Bronchial epithelial cell (primary cell): ENCODE measurements around the gene EEF1AKMT2. TPM values are rescaled to one million over a fixed set of nuclear protein-coding genes. Genes with fewer than 3 reads are reported as not detected.
A peak's percentile ranks its signal among the peaks of the same experiment; 100 is the strongest.

Experiments
- DNase-seq: peaks from one replicate; pipeline ENCODE4 v3.0.0-alpha.2; 2010; ENCODE audit warnings: low read depth
- FAIRE-seq: peaks from 2 replicates; lab custom pipeline; 2011; peaks lifted over from hg19 to GRCh38; lab: Jason Lieb, UNC
- H3K27me3 ChIP-seq: 2 replicates; pipeline ENCODE4 v1.5.1; 2011; ENCODE audit warnings: low read length; ENCODE audit not compliant: control insufficient read depth, insufficient read depth
- H3K36me3 ChIP-seq: 2 replicates; pipeline ENCODE4 v1.5.1; 2011; ENCODE audit warnings: low read length; ENCODE audit not compliant: control insufficient read depth, insufficient read depth
- H3K4me3 ChIP-seq: 2 replicates; pipeline ENCODE4 v1.5.1; 2011; ENCODE audit warnings: mild to moderate bottlenecking, low read depth, low read length, control low read depth
- total RNA-seq: library from RNA; depleted of rRNA; stranded (reverse); fragments of >200 nt; gene quantifications from 2 replicates; pipeline ENCODE4 v1.2.1, GENCODE V29; 2014
- TF ChIP-seq, protein P1 (sequence below): IDR thresholded peaks from 2 replicates; pipeline ENCODE4 v1.5.1; 2011; ENCODE audit warnings: mild to moderate bottlenecking, moderate library complexity, low read length, control low read depth, inconsistent platforms; ENCODE audit not compliant: insufficient read depth, severe bottlenecking

The EEF1AKMT2 gene
- total RNA-seq, 1 donor from 2014 or later, result 21.1 TPM

- TF ChIP-seq, protein P1, sequence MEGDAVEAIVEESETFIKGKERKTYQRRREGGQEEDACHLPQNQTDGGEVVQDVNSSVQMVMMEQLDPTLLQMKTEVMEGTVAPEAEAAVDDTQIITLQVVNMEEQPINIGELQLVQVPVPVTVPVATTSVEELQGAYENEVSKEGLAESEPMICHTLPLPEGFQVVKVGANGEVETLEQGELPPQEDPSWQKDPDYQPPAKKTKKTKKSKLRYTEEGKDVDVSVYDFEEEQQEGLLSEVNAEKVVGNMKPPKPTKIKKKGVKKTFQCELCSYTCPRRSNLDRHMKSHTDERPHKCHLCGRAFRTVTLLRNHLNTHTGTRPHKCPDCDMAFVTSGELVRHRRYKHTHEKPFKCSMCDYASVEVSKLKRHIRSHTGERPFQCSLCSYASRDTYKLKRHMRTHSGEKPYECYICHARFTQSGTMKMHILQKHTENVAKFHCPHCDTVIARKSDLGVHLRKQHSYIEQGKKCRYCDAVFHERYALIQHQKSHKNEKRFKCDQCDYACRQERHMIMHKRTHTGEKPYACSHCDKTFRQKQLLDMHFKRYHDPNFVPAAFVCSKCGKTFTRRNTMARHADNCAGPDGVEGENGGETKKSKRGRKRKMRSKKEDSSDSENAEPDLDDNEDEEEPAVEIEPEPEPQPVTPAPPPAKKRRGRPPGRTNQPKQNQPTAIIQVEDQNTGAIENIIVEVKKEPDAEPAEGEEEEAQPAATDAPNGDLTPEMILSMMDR, result no peak
- Histone ChIP-seq H3K27me3 (no peaks in the 10 kb centered on the region), H3K36me3 (no peaks in the 10 kb centered on the region), H3K4me3 (peak overlapping the region; percentile 67)
- DNase-seq (peak; percentile 13), FAIRE-seq (no peak)
These were observed 49.7 kb downstream of the EEF1AKMT2 start for GRCh38 chr10:124741922-124742412.

DNA sequence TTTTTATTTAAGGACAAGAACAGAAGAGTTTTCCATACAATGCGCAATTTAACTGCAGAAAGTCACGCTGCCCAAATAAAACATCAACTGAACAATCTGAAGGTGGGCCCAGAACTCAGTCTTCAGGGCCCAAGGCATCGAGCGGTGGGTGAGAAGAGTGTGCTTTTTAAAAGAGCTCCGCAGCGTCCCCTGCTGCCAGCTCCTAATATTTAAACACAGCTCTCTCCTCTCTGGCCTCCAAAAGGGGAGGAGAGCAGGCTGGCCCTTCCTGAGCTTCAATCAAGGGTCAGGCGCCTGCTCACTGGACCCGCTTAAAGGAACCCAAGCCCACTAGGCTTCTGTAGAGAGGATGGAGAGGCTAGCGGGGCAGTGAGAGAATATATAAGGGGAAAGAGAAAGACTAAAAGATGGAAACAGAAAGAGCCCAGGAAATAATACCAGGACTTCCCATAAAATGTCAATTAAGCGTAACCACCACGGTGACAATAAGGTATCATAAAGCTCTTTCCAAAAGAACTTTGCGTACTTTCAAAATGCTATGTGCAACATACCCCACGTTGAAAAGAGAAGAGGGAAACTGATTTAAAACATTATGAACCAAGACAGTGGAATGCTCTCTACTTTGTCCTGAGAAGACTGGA is 50.3 kb downstream of the EEF1AKMT2 start:
- H3K4me3 ChIP-seq, result peak overlapping the region; percentile 13
- H3K27me3 ChIP-seq, result no peaks in the 10 kb centered on the region
- no peaks in the 10 kb centered on the region for H3K36me3 ChIP-seq
- peak; percentile 71 for DNase-seq
- no peak for FAIRE-seq
- TF ChIP-seq, protein P1, result peak; percentile 91

GRCh38 chr10:124740369-124741280 is 51.1 kb downstream of the EEF1AKMT2 start:
- TF ChIP-seq, protein P1, result no peak
- no peaks in the 10 kb centered on the region for H3K27me3 ChIP-seq
- DNase-seq (peak; percentile 95), FAIRE-seq (no peak)
- peak overlapping the region; percentile 13 for H3K4me3 ChIP-seq
- no peaks in the 10 kb centered on the region for H3K36me3 ChIP-seq

DNA sequence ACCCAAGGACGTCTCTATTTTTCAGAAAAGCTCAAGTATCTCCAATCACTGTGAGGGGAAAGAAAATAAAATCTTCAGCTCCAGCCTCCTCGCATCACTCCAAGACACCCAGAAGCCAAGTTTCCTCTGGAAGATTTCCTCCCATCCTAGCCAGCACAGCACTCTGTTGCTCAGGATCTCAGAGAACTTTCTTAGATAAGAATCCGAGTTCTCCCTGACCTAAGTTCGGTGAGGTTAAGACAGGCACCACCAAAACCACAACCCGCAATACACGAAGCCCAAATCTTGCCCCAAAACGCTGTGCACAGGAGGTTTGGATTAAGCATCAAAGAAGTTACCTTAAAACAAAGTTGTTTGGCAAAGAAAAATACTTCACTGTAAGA is 51.7 kb downstream of the EEF1AKMT2 start:
- TF ChIP-seq, protein P1, result no peak
- Histone ChIP-seq H3K4me3 (no peak overlapping the region), H3K36me3 (no peaks in the 10 kb centered on the region), H3K27me3 (no peaks in the 10 kb centered on the region)
- DNase-seq, result no peak
- FAIRE-seq, result no peak

DNA sequence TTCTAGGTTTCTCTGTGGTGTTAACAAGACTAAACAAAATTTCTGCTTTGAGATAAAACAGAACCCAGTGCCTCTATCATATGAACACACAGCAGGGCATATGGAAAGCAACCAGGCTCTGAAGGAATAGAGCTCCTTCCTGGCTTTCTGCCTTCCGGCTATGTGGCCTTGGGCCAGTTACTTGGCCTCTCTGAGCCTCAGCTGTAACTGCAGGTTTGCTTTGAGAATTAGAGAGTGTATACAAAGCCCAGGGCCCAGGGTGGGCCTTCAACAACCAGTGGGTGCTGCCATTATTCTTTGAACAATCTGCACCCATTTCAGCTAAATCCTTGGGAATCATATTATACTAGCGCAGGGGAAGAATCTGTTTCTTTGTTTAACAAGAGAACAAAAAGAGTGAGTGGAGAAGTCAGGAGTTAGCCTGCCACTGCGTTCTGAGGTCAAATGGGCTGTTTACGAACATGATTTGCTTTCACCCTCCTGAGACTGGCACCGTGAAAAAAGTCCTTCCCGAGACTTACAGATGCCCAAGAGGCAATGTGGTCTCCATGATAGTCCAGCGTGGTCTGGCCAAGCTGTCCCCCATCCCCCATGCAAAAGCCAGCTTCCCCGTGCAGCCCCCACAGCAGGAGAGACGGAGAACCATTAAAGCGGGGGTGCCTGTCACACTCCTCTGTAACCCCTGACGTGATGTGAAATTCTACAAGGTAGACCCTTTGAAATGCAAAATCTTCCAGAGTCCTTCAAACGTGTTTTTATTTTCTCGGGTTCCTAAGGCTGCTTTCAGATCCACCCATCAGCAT is 52.4 kb downstream of the EEF1AKMT2 start:
- TF ChIP-seq, protein P1, result no peak
- H3K27me3 ChIP-seq, result no peaks in the 10 kb centered on the region
- FAIRE-seq, result no peak
- H3K4me3 ChIP-seq, result no peak overlapping the region
- H3K36me3 ChIP-seq, result no peaks in the 10 kb centered on the region
- DNase-seq, result peak; percentile 21
